Measurements from ENCODE around the gene MROH2A.
"Not testable (repeated sequence)": the region's sequence is repeated elsewhere in the genome, so short reads cannot be mapped to it uniquely, and the experiment has no call there.

The MROH2A gene

GRCh38 chr2:233778030-233778429 is at the start of gene MROH2A:
MROH2A (plus strand) TSS chr2:233778330; CDS start chr2:233779359, 1,029 bp downstream.
- DNase-seq (ENCODE audit: low spot score): no peak

DNA sequence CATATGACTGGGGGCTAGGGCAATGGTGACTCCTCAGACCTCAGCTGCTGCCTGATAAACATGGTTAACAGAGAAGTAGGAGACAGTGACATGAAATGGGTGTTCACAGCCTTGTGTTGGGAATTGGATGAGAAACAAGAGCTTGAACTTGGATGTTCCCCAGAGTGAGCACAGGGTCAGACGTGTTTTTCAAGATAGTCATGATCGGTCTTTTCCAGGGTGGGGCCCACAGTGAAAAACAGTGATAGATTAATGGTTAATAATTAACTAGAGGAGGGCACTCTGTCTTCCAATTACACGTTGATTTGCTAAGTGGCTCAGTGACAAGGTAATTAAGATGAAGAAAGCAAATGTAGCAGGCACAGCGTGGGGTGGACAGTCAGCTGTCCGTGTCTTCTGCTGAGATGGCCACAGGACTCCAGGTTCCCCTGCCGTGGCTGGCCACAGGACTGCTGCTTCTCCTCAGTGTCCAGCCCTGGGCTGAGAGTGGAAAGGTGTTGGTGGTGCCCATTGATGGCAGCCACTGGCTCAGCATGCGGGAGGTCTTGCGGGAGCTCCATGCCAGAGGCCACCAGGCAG is 49.3 kb upstream of the MROH2A start, which contains the start of gene UGT1A3:
UGT1A3 (plus strand) TSS at position 320 of the 579 bp plus-strand sequence; CDS start at position 405, 85 bp downstream.
- DNase-seq (ENCODE audit: low spot score): no peak

GRCh38 chr2:233736868-233737653 is 41.1 kb upstream of the MROH2A start:
- not testable (repeated sequence) for DNase-seq (ENCODE audit: low spot score)

- DNase-seq (ENCODE audit: low spot score): no peak
These were observed 37.3 kb upstream of the MROH2A start for GRCh38 chr2:233740870-233741269.

- no peak for DNase-seq (ENCODE audit: low spot score)
These were observed 34.5 kb upstream of the MROH2A start for GRCh38 chr2:233743464-233744259.

DNA sequence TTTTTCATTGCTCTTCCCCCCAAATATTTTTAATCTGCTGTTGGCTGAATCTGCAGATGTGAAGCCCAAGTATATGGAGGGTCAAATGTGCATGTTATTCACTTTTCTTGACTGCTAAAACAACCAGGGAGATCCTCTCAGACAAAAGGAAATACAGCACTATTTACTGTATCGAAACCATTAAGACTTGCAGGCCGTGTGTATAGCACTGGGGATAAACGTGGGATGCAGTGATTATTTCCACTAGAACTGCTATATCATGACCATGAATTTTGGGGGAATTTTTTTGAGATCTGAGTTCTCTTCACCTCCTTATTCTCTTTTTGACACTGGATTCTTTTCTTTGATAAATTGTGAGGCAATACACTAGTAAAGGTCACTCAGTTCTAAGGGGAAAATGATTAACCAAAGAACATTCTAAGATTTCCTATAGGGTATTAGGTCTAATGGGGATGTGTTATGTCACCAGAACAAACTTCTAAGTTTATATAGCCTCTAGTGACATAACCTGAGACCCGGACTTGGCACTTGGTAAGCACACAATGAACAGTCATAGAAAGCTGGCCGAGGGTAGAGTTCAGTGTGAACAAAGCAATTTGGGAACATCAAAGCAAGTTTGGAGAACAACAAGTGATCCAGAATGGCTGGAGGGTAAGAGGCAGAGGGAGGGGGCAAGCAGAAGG is 32.9 kb upstream of the MROH2A start:
- no peak for DNase-seq (ENCODE audit: low spot score)

- not testable (repeated sequence) for DNase-seq (ENCODE audit: low spot score)
These were observed 32.3 kb upstream of the MROH2A start for GRCh38 chr2:233745838-233746237.

GRCh38 chr2:233746475-233747282 is 31.5 kb upstream of the MROH2A start:
- no peak for DNase-seq (ENCODE audit: low spot score)

- DNase-seq (ENCODE audit: low spot score): no peak
These were observed 30.9 kb upstream of the MROH2A start for GRCh38 chr2:233747283-233747544.

- DNase-seq (ENCODE audit: low spot score): not testable (repeated sequence)
These were observed 27.4 kb upstream of the MROH2A start for GRCh38 chr2:233750689-233751088.

DNA sequence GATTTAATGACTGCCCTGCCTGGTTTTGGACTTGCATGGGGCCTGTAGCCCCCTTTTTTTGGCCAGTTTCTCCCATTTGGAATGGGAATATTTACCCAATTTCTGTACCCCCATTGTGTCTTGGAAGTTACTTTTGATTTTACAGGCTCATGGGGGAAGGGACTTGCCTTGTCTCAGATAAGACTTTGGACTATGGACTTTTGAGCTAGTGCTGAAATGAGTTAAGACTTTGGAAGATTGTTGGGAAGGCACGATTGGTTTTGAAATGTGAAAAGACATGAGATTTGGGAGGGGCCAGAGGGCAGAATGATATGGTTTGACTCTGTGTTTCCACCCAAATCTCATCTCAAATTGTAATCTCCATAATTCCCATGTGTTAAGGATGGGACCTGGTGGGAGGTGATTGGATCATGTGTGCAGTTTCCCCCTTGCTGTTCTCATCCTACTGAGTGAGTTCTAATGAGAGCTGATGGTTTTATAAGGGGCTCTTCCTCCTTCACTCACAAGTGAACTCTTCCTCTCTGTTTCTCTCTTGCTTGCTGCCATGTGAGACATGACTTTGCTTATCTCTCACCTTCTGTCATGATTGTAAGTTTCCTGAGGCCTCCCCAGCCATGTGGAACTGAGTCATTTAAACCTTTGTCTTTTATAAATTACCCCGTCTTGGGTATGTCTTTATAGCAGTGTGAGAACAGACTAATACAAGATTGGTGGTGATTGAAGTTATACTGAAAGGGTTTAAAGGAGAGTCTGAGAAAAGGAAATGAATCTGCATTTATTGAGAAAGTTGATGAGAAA is 26.7 kb upstream of the MROH2A start:
- not testable (repeated sequence) for DNase-seq (ENCODE audit: low spot score)

GRCh38 chr2:233754872-233755611 is 23.1 kb upstream of the MROH2A start:
- no peak for DNase-seq (ENCODE audit: low spot score)

GRCh38 chr2:233756429-233757081 is 21.6 kb upstream of the MROH2A start:
- DNase-seq (ENCODE audit: low spot score): no peak

- DNase-seq (ENCODE audit: low spot score): no peak
These were observed 20.0 kb upstream of the MROH2A start for GRCh38 chr2:233758141-233758540.

- DNase-seq (ENCODE audit: low spot score): no peak
These were observed 19.3 kb upstream of the MROH2A start for GRCh38 chr2:233758849-233759248.

- no peak for DNase-seq (ENCODE audit: low spot score)
These were observed 18.1 kb upstream of the MROH2A start, which contains the start of gene UGT1A1 for GRCh38 chr2:233760043-233760442. UGT1A1 (plus strand) TSS chr2:233760270; CDS start chr2:233760288, 18 bp downstream.

DNA sequence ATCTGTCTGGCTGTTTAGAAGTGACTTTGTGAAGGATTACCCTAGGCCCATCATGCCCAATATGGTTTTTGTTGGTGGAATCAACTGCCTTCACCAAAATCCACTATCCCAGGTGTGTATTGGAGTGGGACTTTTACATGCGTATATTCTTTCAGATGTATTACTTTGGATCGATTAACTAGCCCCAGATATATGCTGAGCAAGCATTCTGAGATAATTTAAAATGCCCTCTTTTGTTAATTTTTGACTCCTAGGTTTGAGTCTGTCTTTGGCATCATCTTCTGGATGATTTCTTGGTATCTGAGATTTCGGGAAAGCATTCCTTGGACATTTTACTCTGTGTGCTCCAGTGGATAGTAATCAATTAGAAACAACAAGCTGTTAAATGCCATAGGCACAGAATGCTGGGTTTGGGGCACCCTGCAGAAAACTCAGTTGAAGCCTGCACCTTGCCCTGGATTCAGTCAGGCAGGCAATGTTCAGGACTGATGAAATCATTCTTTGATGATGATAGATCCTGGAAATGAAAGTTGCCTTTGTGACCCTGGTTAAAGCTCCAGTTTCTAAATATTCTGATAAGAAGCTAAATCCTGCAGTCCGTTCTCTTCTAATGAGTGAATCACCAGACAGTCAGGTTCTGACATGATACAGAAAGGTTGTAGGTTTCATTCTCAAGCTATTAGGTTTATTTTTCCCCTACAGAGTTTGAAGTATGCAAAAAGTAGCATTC is 16.9 kb upstream of the MROH2A start:
- no peak for DNase-seq (ENCODE audit: low spot score)

DNA sequence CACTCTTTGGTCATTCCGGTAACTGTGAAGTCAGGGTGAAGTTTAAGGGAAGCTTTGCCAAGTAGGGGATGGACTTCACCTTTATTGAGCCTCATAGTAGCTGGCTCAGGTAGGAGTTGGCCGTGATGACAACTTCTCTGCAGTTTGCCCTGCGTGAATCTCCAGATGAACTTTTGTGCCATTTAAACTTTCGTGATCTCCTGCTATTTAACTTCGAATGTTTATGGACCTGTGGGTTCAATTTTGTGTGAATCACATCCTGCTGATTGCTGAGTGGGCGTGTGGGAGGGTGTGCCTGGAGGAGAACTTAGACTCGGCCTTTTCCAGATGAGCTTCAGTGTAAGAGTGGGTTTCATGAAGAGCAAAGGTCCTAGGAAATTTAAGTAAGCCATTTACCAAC is 13.9 kb upstream of the MROH2A start:
- no peak for DNase-seq (ENCODE audit: low spot score)

GRCh38 chr2:233764761-233765160 is 13.4 kb upstream of the MROH2A start:
- no peak for DNase-seq (ENCODE audit: low spot score)
